Activated CD4-positive, alpha-beta T cell treated with anti-CD3 and anti-CD28 coated beads, Interleukin-10, Interleukin-2, amounts not matched to agents 100 ng/mL and 50 ng/mL, durations not matched to agents 16 hours and 8 hours (primary cell): ENCODE measurements around the gene TLE1.

Experiments
- DNase-seq: peaks from one replicate; pipeline ENCODE4 v3.0.0-alpha.2; 2020

Gene TLE1

GRCh38 chr9:81538890-81539289, 150.5 kb downstream of the TLE1 start:
- DNase-seq: no peak

- no peak for DNase-seq
Measured at GRCh38 chr9:81537964-81538363, 151.4 kb downstream of the TLE1 start.

- DNase-seq: no peak
Measured at GRCh38 chr9:81536242-81537025, 152.9 kb downstream of the TLE1 start.

GRCh38 chr9:81535542-81536241, 153.7 kb downstream of the TLE1 start:
- DNase-seq: no peak

- DNase-seq: no peak
Measured at GRCh38 chr9:81534138-81534875, 155.0 kb downstream of the TLE1 start.
